ENCODE measurements around the gene PKP4.

The PKP4 gene

DNA sequence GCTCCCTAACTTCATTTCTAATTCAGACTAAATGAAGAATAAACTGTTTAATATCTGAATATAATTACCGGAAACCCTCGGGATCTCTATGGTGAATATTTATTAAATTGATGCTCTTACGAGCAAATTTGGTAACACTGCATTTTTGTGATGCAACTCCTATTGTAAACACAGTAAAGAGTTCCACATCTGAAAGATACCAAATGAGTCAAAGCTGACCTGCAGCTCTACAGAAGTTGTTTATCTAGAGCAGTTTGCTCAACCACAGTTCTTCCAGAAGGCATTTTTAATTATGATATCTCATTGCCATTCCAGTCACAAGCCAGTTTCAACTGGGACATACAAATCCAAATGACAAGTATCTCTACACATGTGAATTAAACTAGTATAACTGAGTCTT, 129.7 kb downstream of the PKP4 start:
- DNase-seq (ENCODE audit: low read depth): no peak

DNA sequence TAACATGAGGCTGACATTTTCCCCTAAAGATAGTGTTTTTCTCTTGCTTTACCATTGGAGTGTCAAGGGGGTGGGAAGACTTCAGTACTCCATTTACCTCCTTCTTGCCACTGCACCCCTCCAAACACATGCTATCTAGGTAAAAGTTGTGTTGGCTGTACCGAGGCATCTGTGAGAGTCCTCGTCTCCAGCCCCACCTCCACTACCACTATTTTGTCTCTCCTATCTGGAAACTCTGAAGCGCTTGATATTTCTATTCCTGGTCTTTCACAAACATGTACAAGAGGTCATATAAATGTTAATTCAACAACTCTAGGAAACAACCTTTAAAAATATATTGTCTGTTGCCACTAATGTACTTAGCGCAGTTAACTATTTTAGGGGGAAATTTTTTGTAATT, 132.6 kb downstream of the PKP4 start:
- no peak for DNase-seq (ENCODE audit: low read depth)

GRCh38 chr2:158598862-158599517, 142.2 kb downstream of the PKP4 start:
- DNase-seq (ENCODE audit: low read depth): no peak

GRCh38 chr2:158599609-158600008, 142.9 kb downstream of the PKP4 start:
- no peak for DNase-seq (ENCODE audit: low read depth)

- DNase-seq (ENCODE audit: low read depth): no peak
Observed at GRCh38 chr2:158600155-158600802, 143.5 kb downstream of the PKP4 start.

- DNase-seq (ENCODE audit: low read depth): no peak
Observed at GRCh38 chr2:158602027-158602426, 145.3 kb downstream of the PKP4 start.

DNA sequence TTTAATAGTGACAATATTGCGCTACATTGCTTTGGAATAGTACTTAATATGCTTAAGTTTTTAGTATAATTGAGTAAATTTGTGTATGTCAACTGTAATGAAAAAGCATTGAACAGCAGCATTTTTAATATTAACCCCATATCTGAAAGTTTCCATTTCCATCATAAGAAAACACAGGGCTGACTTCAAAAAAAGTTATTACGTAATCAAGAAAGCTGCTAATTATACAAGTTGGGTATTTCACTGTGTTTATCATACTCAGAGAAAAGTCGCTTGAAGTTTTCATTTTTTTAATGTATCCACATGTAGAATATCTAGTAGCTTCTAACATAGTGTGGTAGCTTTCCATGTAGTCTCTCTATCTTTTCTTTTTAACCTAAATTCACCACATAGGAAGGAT, 146.5 kb downstream of the PKP4 start:
- no peak for DNase-seq (ENCODE audit: low read depth)

DNA sequence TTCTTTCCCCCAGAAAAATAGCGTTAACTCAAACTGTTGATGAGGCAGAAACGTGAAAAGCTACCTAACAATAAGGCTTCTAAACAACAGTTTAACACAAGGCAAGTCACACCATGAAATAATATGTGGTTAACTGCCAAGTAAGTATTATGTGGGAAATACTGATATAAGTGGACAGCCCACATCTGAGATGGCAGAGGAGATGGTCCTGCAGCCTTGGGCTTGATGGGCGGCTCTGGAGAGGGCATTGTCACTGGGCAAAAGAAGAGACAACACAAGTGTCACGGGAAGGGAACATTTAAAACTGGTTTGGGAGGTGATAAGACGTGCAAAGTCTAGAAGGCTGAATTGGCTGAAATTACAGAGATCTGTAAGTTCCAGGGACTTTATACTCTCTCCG, 147.2 kb downstream of the PKP4 start:
- DNase-seq (ENCODE audit: low read depth): no peak

- DNase-seq (ENCODE audit: low read depth): no peak
Observed at GRCh38 chr2:158610059-158610458, 153.3 kb downstream of the PKP4 start.

DNA sequence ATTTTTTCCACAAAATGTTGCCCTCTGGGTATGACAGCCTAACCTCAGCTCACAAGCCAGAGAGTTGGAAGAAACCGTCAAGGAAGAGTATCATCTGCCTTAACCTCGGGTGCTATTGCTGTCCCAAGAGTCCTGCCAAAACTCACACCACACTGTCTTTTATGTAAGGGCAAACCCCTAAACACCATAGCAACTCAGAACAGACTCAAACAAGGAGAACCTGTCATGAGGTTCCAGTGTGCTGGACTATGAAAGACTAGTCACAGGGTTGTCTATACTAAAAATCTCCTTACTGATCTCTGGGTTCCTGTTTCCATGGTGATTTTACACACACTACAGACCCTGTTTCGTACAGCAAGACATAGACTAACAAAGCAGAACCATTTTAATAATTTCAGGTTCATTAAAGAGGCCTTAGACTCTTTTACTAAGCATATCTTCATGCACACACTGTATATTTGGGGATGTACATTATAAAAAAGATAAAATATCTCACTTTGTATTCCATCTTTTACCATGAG, 159.8 kb downstream of the PKP4 start:
- no peak for DNase-seq (ENCODE audit: low read depth)

DNA sequence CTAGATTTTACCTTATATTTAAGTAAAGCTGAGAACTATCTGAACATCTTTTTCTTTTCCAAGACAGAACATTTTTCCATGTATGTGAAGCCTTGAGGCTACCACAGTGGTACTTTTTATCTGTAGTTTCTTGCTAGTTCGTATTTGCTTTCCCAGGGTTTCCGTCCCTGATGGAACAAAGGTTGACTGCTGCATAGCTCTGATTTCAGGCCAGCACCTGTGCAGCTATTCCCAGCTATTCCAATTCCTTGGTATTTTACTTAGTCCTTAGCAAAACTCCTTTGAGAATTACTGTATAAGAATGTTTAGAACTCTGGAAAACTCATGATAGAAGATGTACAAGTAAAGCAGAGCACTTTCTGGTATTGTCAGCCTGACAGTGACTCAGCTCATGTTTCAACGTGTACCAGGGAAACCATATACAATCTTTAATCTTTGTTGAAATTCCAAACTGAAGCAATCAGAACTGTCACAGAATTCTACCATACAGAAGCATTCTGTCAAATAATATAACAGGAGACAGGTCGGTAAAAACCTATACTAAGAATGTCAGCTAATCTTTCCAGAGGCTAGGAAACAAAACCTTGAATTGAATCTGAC, 162.2 kb downstream of the PKP4 start:
- no peak for DNase-seq (ENCODE audit: low read depth)

GRCh38 chr2:158619496-158619895, 162.7 kb downstream of the PKP4 start:
- no peak for DNase-seq (ENCODE audit: low read depth)

- DNase-seq (ENCODE audit: low read depth): no peak
Observed at GRCh38 chr2:158620656-158621055, 163.9 kb downstream of the PKP4 start.

GRCh38 chr2:158624071-158624667, 167.4 kb downstream of the PKP4 start:
- no peak for DNase-seq (ENCODE audit: low read depth)

DNA sequence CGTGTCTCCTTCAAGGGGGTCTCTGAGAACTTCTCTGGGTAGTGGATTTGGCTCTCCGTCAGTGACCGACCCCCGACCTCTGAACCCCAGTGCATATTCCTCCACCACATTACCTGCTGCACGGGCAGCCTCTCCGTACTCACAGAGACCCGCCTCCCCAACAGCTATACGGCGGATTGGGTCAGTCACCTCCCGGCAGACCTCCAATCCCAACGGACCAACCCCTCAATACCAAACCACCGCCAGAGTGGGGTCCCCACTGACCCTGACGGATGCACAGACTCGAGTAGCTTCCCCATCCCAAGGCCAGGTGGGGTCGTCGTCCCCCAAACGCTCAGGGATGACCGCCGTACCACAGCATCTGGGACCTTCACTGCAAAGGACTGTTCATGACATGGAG, 168.2 kb downstream of the PKP4 start:
- no peak for DNase-seq (ENCODE audit: low read depth)

DNA sequence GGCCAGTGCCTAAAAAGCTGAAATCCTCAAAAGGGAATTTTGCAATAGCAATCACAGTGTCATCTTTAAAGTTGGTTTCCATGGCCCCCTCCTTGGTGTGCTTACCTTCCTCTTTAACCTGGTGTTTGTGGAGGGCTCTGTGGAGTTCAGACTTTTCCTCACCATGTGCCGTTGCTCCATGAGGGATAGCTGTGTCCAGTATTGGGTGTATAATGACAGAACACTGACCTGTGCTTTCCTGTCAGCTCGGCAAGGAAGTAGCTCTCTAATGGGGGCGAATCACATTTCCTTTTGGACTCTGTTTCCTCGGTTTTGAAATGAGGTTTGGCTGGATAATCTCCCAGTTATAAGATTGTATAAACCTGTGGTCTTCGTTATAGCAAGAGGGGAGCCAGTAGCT, 172.4 kb downstream of the PKP4 start:
- DNase-seq (ENCODE audit: low read depth): no peak

DNA sequence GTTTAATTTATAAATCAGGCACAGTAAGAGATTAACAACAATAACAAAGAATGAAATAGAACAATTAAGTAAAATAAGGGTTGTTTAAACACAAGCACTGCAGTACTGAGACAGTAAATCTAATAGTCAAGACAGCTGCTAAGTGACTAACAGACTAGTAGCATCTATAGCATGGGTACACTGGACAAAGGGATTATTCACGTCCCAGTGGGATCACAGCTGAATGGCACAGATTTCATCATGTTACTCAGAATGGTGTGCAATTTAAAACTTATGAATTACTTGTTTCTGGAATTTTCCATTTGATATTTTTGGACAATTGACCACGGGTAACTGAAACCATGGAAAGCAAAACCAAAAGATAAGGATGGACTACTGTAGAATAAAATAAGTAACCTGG, 176.5 kb downstream of the PKP4 start:
- DNase-seq (ENCODE audit: low read depth): no peak

- no peak for DNase-seq (ENCODE audit: low read depth)
Observed at GRCh38 chr2:158634627-158635026, 177.9 kb downstream of the PKP4 start.

DNA sequence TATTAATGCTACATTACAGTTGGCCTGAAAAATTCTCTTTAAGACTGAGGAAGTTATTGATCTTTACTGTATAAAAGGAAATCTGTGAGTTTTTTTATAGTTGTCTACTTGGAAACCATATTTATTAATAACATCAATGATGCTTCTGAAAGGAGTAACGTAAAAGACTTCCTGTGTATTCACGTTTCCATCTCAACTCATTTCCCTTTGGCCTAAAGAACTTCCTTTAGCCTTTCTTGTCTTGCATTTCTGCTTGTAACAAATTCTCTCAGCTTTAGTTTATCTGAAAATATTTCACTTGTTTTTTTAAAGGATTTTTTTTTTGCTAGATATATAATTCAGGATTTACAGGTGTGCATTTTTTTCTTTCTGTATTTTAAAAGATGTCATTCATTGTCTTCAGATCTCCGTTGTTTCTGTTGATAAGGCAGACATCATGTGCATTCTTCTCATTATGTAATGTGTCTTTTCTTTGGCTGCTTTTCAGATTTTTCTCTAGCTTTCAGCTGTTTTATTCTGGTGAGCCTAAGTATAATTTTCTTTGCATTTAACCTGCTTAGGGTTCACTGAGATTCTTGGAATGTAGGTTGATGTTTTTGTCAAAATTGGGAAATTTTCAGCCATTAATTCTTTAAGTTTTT, 179.3 kb downstream of the PKP4 start:
- DNase-seq (ENCODE audit: low read depth): no peak

DNA sequence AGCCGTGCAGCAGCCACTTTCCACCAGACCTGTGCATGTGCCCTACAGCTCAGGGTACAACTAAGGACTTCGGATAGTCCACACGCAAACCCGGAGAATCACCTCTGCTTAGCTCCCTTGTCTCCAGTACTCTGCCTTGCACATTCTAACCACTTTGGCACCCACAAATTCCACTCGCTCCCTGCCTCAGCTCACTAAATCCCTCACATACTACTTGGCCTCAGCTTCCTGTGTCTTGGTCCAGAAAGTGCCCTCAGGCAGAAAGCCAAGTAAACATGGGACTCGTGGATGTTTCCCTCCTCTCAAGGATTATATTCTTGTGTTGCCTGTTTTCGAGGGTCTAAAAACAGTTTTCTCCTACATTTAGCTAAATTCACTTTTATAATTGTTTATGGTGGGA, 180.6 kb downstream of the PKP4 start:
- DNase-seq (ENCODE audit: low read depth): no peak

GRCh38 chr2:158644139-158644538, 187.4 kb downstream of the PKP4 start:
- no peak for DNase-seq (ENCODE audit: low read depth)

GRCh38 chr2:158645299-158645698, 188.5 kb downstream of the PKP4 start:
- no peak for DNase-seq (ENCODE audit: low read depth)

All from stimulated activated CD8-positive, alpha-beta memory T cell treated with anti-CD3 and anti-CD28 coated beads, Interleukin-15, amount 100 ng/mL, for 24 hours (primary cell).